HG03064 (cell line): ENCODE results near the gene SIK3.
"Not testable (repeated sequence)": the region's sequence is repeated elsewhere in the genome, so short reads cannot be mapped to it uniquely, and the experiment has no call there.

Experiments used
- ATAC-seq: cut with Tn5 transposase; IDR thresholded peaks from one replicate; pipeline ENCODE4 v1.9.1; 2021; ENCODE audit warnings: low read depth; ENCODE audit not compliant: unreplicated experiment

SIK3 gene

GRCh38 chr11:116853461-116854073, 244.7 kb downstream of the SIK3 start:
- peak; percentile 92 for ATAC-seq

GRCh38 chr11:116852261-116853031, 245.8 kb downstream of the SIK3 start:
- ATAC-seq: no peak

- no peak for ATAC-seq
These were observed 246.6 kb downstream of the SIK3 start for GRCh38 chr11:116851626-116852025.

GRCh38 chr11:116849486-116849885, 248.7 kb downstream of the SIK3 start:
- no peak for ATAC-seq

- no peak for ATAC-seq
These were observed 249.2 kb downstream of the SIK3 start for GRCh38 chr11:116849060-116849459.

- no peak for ATAC-seq
These were observed 250.6 kb downstream of the SIK3 start for GRCh38 chr11:116847612-116848011.

GRCh38 chr11:116844722-116845121, 253.5 kb downstream of the SIK3 start:
- no peak for ATAC-seq

- no peak for ATAC-seq
These were observed 254.6 kb downstream of the SIK3 start for GRCh38 chr11:116843661-116844060.

GRCh38 chr11:116842909-116843308, 255.3 kb downstream of the SIK3 start:
- no peak for ATAC-seq

- no peak for ATAC-seq
These were observed 256.1 kb downstream of the SIK3 start for GRCh38 chr11:116842117-116842516.

GRCh38 chr11:116840746-116841296, 257.4 kb downstream of the SIK3 start:
- ATAC-seq: no peak

- ATAC-seq: no peak
These were observed 257.9 kb downstream of the SIK3 start for GRCh38 chr11:116840224-116840745.

GRCh38 chr11:116838321-116839084, 259.7 kb downstream of the SIK3 start:
- ATAC-seq: no peak

- ATAC-seq: no peak
These were observed 260.8 kb downstream of the SIK3 start, which contains the start of gene APOA1 for GRCh38 chr11:116837231-116838091. Gene APOA1, minus strand, starts transcription at chr11:116837622. Its CDS starts 235 bp downstream, at chr11:116837387.

- ATAC-seq: no peak
These were observed 261.6 kb downstream of the SIK3 start for GRCh38 chr11:116836632-116836991.

GRCh38 chr11:116835791-116836631, 262.2 kb downstream of the SIK3 start:
- ATAC-seq: peak; percentile 78

- ATAC-seq: no peak
These were observed 263.0 kb downstream of the SIK3 start for GRCh38 chr11:116835042-116835772.

GRCh38 chr11:116834535-116835041, 263.6 kb downstream of the SIK3 start:
- not testable (repeated sequence) for ATAC-seq
